HG03442 (cell line): ENCODE measurements around the gene RAB7B.

ENCODE experiments used
- ATAC-seq: cut with Tn5 transposase; IDR thresholded peaks from one replicate; pipeline ENCODE4 v1.9.1; 2021; ENCODE audit warnings: mild to moderate bottlenecking, moderate library complexity; ENCODE audit not compliant: unreplicated experiment

RAB7B gene

DNA sequence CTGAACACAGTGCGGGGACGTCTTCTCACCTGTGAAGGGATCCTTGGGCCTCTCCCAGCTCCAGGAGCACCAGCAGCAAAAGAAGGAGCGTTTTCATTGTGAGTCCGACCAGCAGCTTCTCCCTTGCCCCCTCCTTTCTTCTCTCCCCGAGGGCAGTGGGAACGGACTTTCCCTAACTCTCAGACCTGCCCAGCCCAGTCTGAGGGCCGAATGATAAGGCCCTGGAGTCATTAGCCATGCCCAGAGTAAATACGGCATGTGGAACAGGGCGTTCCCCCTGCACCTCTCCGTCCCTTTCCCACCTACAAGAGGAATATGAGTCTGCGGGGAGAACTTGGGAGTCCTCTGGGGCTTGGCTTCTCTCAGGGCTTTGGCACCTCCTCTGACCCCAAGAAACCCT lies 20.5 kb upstream of the RAB7B start, which contains the start of gene CTSE:
Gene CTSE (minus strand): TSS at position 201 of the 400 bp plus-strand sequence. CDS start 104 bp downstream, at position 97.
- ATAC-seq, result no peak

- no peak for ATAC-seq
Measured at GRCh38 chr1:206022766-206023165, 19.6 kb upstream of the RAB7B start.

DNA sequence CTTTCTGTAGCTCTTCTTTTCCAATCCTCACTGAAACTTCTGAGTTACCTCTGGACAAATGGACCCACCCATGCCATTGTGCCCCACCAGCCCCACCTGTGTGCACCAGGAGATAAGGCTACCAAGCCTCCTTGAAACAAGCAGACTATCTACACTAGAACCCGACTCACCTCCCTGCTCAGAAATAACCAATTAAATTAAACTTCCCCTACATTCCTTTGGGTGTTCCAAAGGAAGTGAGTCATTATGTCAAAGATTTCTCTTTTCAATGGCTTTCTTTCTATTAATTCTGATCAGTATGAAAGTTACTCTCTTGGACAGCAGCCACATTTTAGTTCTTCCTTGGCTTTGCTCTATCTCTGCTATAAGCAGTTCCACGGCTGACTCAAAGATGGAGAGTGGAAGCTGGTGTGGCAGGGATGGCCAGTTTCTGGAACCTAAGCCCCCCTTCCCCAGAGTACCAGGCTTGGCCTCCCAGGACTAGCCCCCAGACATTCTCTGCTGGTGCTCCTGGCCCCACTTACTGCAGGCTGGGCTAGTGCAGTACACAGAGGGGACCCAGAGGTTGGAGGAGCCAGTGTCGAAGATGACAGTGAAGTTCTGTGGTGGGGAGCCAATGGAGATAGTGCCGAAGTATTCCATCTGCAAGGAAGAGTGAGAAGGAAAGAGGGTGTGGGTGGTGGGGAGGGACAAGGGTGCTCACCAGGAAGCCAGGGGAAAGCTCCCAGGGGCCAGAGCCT lies 18.6 kb upstream of the RAB7B start:
- ATAC-seq, result no peak

- ATAC-seq, result no peak
Measured at GRCh38 chr1:206021008-206021625, 17.9 kb upstream of the RAB7B start.

DNA sequence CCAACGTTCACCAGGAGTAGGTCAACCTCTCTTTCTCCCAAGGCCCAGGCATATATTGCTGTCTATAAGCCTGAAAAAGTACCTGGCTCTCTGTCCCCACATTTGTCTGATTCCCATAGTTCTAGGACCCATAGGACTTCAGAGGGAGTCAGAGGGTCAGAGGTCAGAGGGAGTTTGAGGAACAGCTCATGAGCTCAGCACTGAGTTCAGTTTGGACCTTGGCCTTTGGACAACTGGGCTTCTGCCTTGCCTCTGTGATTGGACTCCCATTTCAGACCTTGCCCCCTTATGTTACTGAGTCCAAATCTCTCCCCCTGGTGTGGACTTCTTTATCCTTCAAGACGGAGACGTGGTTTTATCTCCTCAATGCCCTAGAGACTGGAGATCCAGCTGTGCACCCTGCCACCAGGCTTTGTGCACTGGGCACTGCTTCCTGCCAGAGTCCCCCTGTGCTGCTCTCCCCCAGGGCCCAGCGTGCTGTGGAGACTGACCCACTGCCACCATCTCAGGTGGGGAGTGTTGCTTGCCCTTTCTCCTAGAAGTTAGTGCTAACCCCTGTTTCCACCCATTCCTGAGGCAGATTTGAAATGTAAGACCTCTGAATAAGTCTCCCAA lies 17.3 kb upstream of the RAB7B start:
- no peak for ATAC-seq

DNA sequence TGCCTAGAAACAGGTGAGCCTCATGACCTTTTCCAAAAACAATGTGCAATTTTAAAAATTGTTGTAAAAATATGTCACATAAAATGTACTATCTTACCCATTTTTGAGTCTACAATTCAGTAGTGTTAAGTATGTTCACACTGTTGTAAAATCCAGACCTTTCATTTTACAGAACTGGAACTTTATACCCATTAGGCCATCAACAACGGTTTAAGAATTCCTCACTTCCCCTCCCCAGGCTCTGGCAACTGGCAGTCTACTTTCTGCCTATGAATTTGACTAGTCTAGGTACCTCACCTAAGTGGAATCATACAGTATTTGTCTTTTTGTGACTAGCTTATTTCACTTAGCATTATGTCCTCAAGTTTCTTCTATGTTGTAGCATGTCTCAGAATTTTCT lies 11.9 kb upstream of the RAB7B start:
- no peak for ATAC-seq

DNA sequence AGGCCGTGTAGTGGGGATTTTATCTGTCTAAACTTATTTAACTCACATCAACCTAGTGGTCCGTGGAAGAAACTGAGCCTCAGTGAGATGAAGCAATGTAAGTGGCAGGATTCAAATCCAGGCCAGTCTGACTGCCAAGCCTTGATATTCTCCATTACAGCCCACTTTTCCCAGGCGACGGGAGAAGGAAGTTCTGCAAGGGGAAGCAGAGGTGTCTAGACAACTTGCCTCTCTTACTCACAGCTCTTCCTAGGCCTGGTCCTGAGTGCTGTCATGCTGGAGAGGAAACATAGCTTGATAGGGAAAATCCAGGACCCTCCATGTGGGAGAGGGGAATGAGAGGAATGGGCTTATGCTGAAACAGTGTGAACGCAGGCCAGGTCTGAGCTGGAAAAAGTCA lies 11.4 kb upstream of the RAB7B start:
- ATAC-seq, result no peak

DNA sequence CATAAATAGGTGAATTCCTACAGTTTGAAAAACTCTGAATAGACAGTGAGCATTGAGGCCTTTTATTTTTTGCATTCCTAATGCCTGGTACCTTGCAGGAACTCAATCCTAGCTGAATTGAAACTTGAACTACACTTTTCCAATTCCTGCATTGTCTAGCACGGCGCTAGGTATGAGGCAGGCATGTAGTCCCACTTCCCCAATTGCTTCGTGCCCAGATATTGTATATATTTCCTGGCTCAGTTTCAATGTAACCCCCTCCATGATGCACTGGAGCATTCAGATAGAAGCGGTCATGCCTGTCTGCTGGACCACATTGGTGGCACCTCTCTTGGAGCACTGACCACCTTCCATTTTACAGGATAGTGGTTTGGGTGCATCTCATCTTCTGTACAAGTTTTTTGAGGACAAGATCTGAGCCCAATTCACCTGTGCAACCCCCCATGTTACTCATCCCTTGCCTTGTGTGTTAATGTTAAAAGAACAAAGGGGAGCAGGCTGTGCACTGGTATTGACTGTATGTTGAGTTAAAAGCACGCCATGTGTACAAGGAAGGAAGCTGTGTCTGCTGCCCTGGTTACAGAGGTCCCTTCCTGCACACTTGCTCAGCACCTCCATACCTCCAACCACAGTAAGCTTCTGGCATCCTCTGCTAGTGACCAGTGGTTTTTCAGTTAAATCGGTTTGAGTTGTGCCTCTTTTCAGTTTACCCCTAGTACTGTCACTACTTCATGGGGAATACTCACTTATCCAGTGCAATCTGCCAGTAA lies 10.0 kb upstream of the RAB7B start:
- no peak for ATAC-seq

- ATAC-seq, result peak; percentile 93
Measured at GRCh38 chr1:206012086-206012859, 9.1 kb upstream of the RAB7B start.

- ATAC-seq, result no peak
Measured at GRCh38 chr1:206011057-206011456, 7.9 kb upstream of the RAB7B start.

GRCh38 chr1:206010060-206010459 lies 6.9 kb upstream of the RAB7B start:
- no peak for ATAC-seq

DNA sequence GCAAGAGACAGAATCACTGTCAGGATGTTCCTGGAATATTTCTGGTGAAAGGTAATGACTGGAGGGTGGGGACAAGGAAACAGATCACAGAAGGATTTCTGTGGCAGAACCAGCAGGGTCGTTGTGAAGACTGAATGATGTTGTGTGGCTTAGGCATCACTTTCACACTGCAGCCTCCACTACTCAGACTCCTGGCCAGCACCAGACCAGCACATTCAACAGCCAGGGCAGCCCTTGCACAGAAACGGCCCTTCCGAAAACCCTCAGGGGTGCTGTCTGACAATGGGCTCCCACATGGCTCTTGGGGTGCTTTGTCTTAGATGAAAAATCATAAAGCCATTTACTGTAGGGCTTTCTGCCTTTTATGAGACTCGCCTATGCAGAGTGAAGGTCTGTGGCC lies 3.8 kb upstream of the RAB7B start:
- ATAC-seq, result no peak

DNA sequence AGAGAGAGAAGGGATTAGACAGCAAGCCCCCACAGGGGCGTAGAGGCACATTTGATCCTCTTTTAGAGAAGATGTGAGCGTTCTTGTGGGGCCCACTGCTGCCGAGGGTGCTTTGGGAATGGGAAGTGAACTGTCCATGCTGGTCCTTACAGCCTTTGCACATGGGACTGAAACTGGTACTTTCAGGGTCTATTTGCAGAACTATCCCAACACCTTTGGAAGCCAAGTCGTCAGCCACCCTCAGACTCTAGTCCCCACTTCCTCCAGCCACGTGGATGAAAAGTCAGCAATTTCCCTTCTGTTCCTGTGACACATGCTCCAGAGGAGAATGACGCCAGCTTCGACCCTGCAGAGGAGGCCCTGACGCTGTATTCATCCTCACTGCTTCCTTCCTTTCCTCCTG lies 2.6 kb upstream of the RAB7B start:
- no peak for ATAC-seq

- no peak for ATAC-seq
Measured at GRCh38 chr1:206005234-206005633, 2.0 kb upstream of the RAB7B start.

DNA sequence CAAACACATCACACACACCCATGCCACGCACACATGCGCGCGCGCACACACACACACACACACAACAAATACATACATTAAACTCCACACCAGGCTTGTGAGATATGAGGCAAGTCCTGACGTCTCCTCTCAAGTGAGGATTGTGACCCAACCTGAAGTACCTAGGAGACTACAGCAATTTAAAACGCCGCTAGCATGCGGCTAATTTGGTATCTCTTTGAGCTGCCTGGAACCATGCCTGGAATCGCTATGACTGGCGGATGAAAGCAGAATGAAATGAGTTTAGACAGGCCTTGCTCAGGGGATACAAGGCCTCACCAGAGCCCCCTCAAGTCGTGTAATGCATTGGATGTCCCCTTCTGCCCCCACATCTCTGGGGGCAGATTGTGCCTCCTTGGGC lies 1.6 kb upstream of the RAB7B start:
- no peak for ATAC-seq

DNA sequence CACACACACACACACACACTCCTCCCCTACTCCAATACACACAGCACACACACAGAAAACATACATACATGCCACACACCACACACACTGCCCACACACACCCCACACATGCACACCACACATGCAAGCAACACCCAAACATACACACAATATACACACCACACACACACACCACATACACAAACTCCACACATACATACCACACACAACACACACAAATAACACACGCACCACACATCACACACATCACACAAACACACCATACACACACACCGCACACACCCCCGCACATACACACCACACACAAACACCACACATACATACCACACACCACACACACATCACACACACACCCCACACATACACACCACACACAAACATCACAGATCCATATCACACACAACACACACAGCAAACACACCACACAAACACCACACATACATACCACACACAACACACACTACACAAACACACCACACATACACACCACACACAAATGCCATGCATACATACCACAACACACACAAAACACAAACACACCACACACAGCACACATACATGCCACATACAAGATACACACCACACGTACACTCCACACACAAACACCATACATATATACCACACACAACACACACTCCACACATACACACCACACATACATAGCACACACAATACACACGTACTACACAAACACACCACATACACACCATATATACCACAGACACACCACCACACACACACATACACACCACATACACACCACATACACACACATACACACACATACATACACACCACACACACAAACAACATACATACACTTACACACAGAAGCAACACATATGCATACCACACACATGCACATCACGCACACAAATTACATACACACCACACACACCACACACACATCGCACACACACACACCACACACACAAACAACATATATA lies 932 bp upstream of the RAB7B start:
- no peak for ATAC-seq

- ATAC-seq, result no peak
Measured at GRCh38 chr1:206002160-206002559, 1.0 kb downstream of the RAB7B start.

- ATAC-seq, result no peak
Measured at GRCh38 chr1:206001476-206001888, 1.7 kb downstream of the RAB7B start.

- ATAC-seq, result no peak
Measured at GRCh38 chr1:206000641-206001339, 2.4 kb downstream of the RAB7B start.
